ENCODE data around the gene CCSER1. TPM values are rescaled to one million over a fixed set of nuclear protein-coding genes. Genes with fewer than 3 reads are reported as not detected.

Gene CCSER1
- total RNA-seq, 1 donor from 2014 or later: 20.1 TPM

DNA sequence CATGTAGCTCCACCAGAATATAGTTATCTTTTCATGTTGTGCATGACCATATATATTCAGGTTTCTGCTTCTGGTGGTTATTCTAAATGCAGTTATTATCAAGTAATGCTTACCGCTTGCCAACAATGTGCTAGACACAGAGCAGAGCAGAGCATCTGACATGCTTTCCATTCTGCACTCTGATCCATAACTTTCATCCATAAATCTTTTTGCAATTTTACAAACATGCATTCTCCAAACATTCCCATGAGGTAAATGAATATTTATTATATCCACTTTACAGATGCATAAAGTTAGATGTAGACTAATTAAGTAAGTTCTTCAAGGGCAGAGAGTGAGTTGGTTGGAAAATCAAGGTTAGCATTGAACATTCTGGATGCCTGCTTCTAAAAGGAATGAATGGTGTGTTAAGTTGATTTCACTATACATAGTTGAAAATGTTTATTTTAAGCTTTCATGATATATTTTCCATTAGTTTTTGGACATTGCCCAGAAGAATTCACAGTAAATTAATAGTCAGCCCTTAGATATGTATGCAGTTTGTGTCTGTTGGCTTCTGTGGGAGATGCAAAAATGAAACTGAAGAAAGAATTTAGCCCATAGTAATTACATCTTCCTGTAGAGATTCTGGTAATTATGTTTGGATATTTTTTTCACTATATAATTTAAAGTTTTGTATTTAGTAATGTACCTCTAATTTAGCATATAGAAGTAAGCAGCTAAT is 867.8 kb downstream of the CCSER1 start:
- H3K27me3 Mint-ChIP-seq: no peaks in the 10 kb centered on the region
- no peak for DNase-seq
- ChIA-PET POLR2A (no interaction called here), CTCF (no interaction called here)
- H3K4me1 Mint-ChIP-seq: no peaks in the 10 kb centered on the region
- no peak overlapping the region for H3K27ac Mint-ChIP-seq
- intact Hi-C loops (cut with micrococcal nuclease): no loop called here
- TF ChIP-seq, protein P1, sequence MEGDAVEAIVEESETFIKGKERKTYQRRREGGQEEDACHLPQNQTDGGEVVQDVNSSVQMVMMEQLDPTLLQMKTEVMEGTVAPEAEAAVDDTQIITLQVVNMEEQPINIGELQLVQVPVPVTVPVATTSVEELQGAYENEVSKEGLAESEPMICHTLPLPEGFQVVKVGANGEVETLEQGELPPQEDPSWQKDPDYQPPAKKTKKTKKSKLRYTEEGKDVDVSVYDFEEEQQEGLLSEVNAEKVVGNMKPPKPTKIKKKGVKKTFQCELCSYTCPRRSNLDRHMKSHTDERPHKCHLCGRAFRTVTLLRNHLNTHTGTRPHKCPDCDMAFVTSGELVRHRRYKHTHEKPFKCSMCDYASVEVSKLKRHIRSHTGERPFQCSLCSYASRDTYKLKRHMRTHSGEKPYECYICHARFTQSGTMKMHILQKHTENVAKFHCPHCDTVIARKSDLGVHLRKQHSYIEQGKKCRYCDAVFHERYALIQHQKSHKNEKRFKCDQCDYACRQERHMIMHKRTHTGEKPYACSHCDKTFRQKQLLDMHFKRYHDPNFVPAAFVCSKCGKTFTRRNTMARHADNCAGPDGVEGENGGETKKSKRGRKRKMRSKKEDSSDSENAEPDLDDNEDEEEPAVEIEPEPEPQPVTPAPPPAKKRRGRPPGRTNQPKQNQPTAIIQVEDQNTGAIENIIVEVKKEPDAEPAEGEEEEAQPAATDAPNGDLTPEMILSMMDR (IDR thresholded peaks at IDR 0.05): no peak
- H3K9me3 Mint-ChIP-seq: no peaks in the 10 kb centered on the region
- no peaks in the 10 kb centered on the region for H3K36me3 Mint-ChIP-seq (ENCODE audit: low read depth)
- no peak overlapping the region for H3K4me3 Mint-ChIP-seq
- ATAC-seq (ENCODE audit: low read depth): no peak

DNA sequence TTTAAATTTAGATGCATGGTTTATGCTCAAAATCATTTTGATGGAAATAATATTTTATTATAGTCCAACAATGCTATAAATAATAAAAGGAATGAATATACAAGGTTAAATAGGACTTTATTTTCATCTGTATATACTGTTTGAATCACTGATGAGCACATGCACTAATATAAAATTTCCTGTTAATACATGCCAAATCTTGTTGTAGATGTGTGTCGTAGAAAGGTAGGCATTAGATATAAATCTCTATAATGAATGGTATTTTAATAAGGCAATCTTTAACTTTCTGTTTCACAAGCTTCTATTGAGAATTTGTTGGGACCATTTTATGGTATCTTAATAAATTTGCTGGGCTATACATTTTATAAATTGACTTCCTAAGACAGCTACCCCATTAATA is 868.8 kb downstream of the CCSER1 start:
- POLR2A ChIA-PET: no interaction called here
- Mint-ChIP-seq H3K9me3 (no peaks in the 10 kb centered on the region), H3K36me3 (ENCODE audit: low read depth) (no peaks in the 10 kb centered on the region), H3K27me3 (no peaks in the 10 kb centered on the region), H3K27ac (no peak overlapping the region), H3K4me1 (no peaks in the 10 kb centered on the region), H3K4me3 (no peak overlapping the region)
- no peak for DNase-seq
- intact Hi-C loops (cut with micrococcal nuclease): no loop called here
- CTCF ChIA-PET: no interaction called here
- TF ChIP-seq, protein P1 (IDR thresholded peaks at IDR 0.05): no peak
- ATAC-seq (ENCODE audit: low read depth): no peak

DNA sequence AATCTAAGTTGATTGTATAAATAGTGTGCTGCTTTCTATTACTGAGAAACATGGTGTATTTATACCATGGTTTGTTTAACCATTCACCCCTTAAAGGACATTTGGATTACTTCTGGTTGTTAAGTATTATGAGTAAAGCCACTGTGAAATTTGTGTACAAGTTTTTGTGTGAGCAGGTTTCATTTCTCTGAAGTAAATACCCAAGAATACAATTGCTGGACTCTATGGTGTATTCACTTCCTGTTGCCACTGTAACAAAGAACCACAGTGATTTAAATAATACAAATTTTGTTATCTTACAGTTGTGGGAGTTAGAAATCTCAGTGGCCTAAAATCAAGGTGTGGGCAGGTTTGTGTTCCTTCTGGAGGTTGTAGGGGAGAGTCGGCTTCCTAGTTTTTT is 869.6 kb downstream of the CCSER1 start:
- intact Hi-C loops (cut with micrococcal nuclease): no loop called here
- Mint-ChIP-seq H3K9me3 (peaks cover 2% of the 10 kb centered on the region), H3K4me1 (no peaks in the 10 kb centered on the region), H3K36me3 (ENCODE audit: low read depth) (no peaks in the 10 kb centered on the region), H3K27me3 (no peaks in the 10 kb centered on the region), H3K27ac (no peak overlapping the region), H3K4me3 (no peak overlapping the region)
- ChIA-PET CTCF (no interaction called here), POLR2A (no interaction called here)
- ATAC-seq (ENCODE audit: low read depth) (no peak), DNase-seq (no peak)
- TF ChIP-seq, protein P1 (IDR thresholded peaks at IDR 0.05): no peak

DNA sequence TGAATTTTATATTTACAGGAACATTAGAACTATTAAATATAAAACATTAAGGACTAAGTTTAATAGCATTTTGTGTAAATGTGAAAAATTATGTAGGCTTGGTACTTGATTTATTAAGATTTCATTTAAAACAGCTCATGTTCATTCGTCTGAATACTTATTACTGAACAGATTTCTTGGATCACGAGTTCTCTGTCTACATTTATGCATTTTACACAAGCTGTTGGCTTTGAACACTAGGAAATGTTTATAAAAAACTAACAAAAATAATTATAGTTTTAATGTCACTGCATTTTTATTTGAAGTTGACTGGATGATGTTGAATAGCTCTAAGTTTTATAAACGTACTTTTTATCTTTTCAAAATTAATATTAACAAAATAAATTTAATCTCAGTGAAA is 888.7 kb downstream of the CCSER1 start:
- DNase-seq (no peak), ATAC-seq (ENCODE audit: low read depth) (no peak)
- CTCF ChIA-PET: no interaction called here
- no peaks in the 10 kb centered on the region for H3K9me3 Mint-ChIP-seq
- H3K36me3 Mint-ChIP-seq (ENCODE audit: low read depth): no peaks in the 10 kb centered on the region
- POLR2A ChIA-PET: no interaction called here
- intact Hi-C loops (cut with micrococcal nuclease): no loop called here
- no peaks in the 10 kb centered on the region for H3K27me3 Mint-ChIP-seq
- no peak overlapping the region for H3K27ac Mint-ChIP-seq
- H3K4me1 Mint-ChIP-seq: no peaks in the 10 kb centered on the region
- TF ChIP-seq, protein P1 (IDR thresholded peaks at IDR 0.05): no peak
- H3K4me3 Mint-ChIP-seq: no peak overlapping the region

DNA sequence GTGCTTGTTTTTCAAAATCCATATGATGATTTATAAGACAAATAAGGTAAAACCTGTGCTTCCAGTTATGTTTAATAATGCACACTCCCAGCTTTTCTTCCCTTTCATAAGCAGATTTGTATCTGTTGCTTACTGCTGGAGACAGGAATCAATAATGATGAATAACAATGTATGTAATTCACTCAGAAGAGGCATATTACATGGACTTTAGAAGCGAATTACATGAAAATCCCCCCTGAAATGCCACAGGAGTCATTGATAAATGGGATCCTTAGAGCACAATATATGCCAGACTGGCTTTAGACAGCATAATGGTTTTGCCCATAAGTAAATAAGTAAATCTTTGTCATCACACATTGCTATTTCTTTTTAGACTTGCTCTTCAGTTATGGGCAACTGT is 892.3 kb downstream of the CCSER1 start:
- no peak overlapping the region for H3K27ac Mint-ChIP-seq
- no peaks in the 10 kb centered on the region for H3K4me1 Mint-ChIP-seq
- H3K9me3 Mint-ChIP-seq: no peaks in the 10 kb centered on the region
- no peaks in the 10 kb centered on the region for H3K27me3 Mint-ChIP-seq
- POLR2A ChIA-PET: no interaction called here
- DNase-seq (no peak), ATAC-seq (ENCODE audit: low read depth) (no peak)
- TF ChIP-seq, protein P1 (IDR thresholded peaks at IDR 0.05): no peak
- no peaks in the 10 kb centered on the region for H3K36me3 Mint-ChIP-seq (ENCODE audit: low read depth)
- H3K4me3 Mint-ChIP-seq: no peak overlapping the region
- intact Hi-C loops (cut with micrococcal nuclease): no loop called here
- CTCF ChIA-PET: no interaction called here
